ENCODE results near the gene OR6V1.
"Not testable (repeated sequence)": the region's sequence is repeated elsewhere in the genome, so short reads cannot be mapped to it uniquely, and the experiment has no call there.

The OR6V1 gene

DNA sequence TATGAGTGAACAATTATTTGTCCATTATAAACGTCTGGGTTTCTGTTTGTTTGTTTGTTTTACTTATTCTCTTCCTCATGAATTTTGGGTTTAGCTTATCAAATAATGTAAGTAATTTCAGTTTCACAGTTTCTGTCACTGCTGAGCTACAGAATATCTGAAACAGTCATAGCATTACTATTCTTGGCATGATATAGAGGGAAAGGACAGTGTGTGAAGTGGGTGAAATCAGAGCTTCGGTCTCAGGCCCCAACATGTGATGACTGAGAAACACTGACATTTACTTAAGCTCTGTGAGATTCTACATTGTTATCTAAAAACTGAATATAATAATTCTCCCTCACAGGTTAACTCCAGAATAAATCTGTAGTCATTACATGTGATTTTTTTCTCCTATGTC, 8.8 kb upstream of the OR6V1 start:
- no peak for DNase-seq

- DNase-seq, result no peak
Observed at GRCh38 chr7:143046426-143046851, 5.7 kb upstream of the OR6V1 start.

DNA sequence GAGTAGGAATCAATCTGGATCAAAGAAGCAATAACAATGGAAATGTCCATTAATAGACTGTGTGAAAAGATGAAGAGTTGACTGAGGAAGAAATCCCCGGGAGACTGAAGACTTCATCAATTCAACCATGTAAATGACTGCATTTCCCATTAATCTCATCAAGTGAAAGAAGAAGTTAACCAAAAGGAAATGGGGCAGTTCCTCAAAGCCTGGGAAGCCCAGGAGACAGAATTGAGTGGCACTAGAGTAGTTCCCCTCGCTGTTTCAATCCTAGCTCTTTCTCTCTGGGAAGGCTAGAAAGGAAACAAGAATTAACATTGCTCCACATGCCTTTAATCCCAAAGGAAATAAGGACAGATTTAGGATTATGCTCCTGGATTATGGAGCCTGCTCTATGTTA, 4.8 kb upstream of the OR6V1 start:
- no peak for DNase-seq

DNA sequence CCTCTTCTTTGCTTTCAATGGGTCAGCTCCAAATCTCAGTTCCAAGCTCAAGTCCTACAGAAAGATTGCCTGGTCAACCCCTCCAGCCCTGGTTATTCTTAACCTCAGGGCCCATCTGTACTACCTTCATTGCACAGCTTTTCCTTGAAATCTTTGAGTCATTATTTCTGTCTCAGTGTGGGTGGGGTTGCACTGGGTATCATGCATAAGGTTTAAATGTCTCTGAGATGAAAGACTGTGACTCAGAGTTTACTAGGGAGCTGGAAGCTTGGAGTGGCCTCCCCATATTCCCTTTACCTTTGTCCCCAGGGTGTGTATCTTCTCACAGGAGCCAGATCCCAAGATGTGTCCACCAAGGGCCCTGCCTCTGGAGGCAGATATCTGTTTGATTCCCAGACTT, 3.3 kb upstream of the OR6V1 start:
- DNase-seq, result no peak

DNA sequence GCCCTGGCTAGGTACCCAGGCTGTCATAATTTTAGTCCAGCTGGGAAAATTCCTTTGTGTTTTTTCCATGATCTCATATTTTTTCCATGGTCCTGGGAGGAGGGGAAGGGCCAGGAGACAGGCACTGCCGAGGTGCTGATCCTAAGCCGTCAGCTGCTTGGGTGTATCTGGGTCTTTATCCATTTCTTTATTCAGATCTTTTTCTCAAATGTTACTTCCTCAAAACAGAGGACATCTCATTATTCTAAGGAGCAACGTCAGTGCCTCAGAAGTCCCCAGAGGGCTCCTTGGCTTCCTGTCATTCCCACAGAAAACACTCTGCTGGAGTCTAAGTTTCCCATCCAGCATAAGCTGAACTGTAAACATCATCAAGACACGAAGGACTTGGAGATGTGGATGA, 2.8 kb upstream of the OR6V1 start:
- no peak for DNase-seq

- DNase-seq, result no peak
Observed at GRCh38 chr7:143050931-143051330, 1.2 kb upstream of the OR6V1 start.

DNA sequence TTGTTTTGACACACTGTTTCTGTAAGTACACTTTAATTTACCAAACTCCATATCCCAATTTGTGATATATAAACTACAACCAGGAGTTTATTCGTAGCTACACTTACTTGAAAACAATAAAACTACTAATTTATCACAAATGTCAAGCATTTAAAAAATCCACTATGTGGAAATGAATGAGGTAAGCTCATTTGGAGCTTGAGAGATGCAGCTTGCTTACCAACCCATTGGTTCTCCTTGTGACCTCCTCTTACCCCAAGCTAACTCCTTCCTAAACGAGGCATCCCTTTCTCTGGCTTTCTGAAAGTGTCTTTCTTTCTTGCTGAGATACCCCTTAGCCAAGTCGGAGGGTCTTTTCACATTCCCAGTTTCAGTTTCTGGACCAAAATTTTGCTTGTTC, 2.5 kb downstream of the OR6V1 start:
- DNase-seq, result no peak

- DNase-seq, result no peak
Observed at GRCh38 chr7:143055754-143056153, 3.6 kb downstream of the OR6V1 start.

- no peak for DNase-seq
Observed at GRCh38 chr7:143063741-143064140, 11.6 kb downstream of the OR6V1 start.

- DNase-seq, result no peak
Observed at GRCh38 chr7:143068446-143068845, 16.3 kb downstream of the OR6V1 start.

DNA sequence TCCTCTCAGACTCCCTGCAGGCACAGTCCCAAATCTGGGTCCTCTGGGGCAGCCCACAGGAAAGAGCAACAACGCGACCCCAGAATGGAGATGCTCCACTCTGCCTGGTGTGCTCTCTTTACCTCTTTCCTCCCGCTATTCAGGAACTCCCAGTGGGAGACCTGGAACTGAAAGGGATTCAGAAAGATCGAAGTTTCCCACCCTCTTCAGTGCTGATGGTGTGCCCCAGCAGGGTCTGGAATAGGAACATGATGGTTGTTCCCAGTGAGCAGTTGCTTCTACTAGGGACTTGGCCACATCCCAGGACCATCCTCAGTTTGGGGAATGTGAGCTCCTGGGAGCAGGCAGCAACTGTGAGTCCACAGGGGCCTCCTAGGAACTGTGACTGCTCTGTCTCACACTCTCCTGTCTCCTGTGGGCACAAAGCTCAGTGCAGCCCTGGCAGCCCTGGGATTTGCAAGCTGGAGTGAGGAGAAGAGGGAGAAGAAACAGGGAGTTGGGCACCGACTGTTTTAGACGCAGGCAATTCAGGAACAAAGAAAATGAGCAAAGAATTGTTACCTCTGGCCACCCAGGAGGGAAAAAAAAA, 17.9 kb downstream of the OR6V1 start:
- no peak for DNase-seq

DNA sequence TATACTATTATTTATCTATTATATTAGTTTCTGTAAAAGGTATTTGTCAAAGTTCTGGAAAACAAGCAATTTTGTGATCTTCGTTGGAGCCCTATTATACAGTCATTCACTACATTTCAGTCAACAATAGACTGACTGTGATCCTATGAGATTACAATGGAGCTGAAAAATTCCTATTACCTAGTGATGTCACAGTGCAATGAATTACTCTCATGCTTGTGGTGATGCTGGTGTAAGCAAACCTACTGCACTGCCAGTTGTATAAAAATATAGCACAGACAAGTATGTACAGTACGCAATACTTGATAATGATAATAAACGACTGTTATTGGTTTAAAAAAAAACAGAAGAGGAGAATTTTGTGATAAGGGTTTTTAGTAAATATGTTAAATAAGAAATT, 21.4 kb downstream of the OR6V1 start:
- DNase-seq, result no peak

DNA sequence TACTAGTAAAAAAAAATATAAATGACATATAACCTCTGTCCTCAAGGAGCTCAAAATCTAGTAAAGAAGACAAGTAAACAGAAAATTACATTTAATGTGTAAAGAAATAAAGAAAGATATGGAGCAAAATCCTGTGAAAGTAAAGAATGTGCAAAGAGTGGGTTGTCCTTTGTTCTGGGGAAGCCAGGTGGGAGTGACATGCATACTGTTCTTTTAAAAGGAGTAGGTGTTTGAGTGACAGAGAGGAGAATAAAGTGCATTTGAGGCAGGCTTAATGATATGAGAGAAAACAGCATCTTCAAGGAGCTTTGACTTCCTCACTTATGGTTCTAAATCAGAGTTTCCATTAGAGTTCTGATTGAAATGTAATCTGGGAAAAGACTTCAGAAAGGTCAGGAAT, 22.0 kb downstream of the OR6V1 start:
- DNase-seq, result no peak

DNA sequence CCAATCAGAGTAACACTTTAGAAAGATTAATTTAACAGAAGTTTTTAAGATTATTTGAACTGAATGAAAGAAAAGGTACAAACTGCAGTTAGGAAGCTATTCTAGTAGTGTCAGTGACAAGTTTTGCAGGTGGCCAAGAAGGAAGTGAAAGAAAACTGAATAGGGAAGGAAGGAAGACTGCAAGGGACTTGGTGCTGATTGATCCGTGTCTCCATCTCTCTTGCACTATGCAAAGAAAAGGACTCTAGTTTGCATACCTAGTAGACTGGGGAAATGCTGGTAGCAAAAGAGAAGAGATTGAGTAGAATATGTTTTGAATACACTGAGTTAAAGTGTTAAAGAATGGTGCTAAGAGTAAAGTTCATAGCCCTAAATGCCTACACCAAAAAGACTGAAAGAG, 33.0 kb downstream of the OR6V1 start:
- no peak for DNase-seq

- DNase-seq, result not testable (repeated sequence)
Observed at GRCh38 chr7:143085610-143086009, 33.5 kb downstream of the OR6V1 start.

- not testable (repeated sequence) for DNase-seq
Observed at GRCh38 chr7:143088549-143089231, 36.5 kb downstream of the OR6V1 start.

GRCh38 chr7:143096146-143096545, 44.0 kb downstream of the OR6V1 start:
- DNase-seq, result no peak

- DNase-seq, result not testable (repeated sequence)
Observed at GRCh38 chr7:143099579-143099978, 47.4 kb downstream of the OR6V1 start.
